PC-3 (cell line): Measurements from ENCODE around the gene HP1BP3. TPM values are rescaled to one million over a fixed set of nuclear protein-coding genes. Genes with fewer than 3 reads are reported as not detected.

Experiments used
- ATAC-seq: fragments of 200-7000 bp; cut with Tn5 transposase; 2 replicates; pipeline ENCODE4 v1.9.1; 2020; ENCODE audit warnings: mild to moderate bottlenecking, moderate library complexity
- BruUV-seq: library from RNA; stranded (reverse); fragments of 400-500 nt; replicated peaks from 2 replicates; lab custom pipeline; 2021; lab: Mats Ljungman, UMichigan
- CTCF ChIA-PET: fragments of 300-600 bp; sonication (Branson Sonifier 250); formaldehyde crosslinking; loops from one replicate; lab custom pipeline; 2022; ENCODE audit warnings: antibody characterized with exemption; lab: Charles Lee
- POLR2A ChIA-PET: fragments of 300-600 bp; sonication (Branson Sonifier 250); formaldehyde crosslinking; loops from one replicate; lab custom pipeline; 2022; ENCODE audit warnings: antibody characterized with exemption; ENCODE audit not compliant: unreplicated experiment; lab: Charles Lee
- DNase-seq: peaks from one replicate; pipeline ENCODE4 v3.0.0-alpha.2; 2015
- H2AFZ ChIP-seq: fragments of 300-600 bp; sonication (generic); 2 replicates; pipeline ENCODE4 v1.6.0; 2016; ENCODE audit warnings: antibody characterized with exemption, low read length
- H3F3A ChIP-seq: fragments of 300-600 bp; sonication (generic); one replicate; pipeline ENCODE4 v1.6.0; 2017; ENCODE audit warnings: antibody characterized with exemption, low read length, control low read depth, mild to moderate bottlenecking; ENCODE audit not compliant: unreplicated experiment
- H3K27ac ChIP-seq: fragments of 300-600 bp; sonication (generic); 2 replicates; pipeline ENCODE4 v1.5.1; 2016; ENCODE audit warnings: mild to moderate bottlenecking, low read length
- H3K27me3 ChIP-seq: fragments of 300-600 bp; sonication (generic); 2 replicates; pipeline ENCODE4 v1.6.1; 2016; ENCODE audit warnings: low read length, mixed read lengths
- H3K36me3 ChIP-seq: fragments of 300-600 bp; sonication (generic); 2 replicates; pipeline ENCODE4 v1.6.1; 2016; ENCODE audit warnings: low read depth, mixed run types, low read length, mixed read lengths
- H3K4me1 ChIP-seq: fragments of 300-600 bp; sonication (generic); 2 replicates; pipeline ENCODE4 v1.5.1; 2016; ENCODE audit warnings: low read length; ENCODE audit not compliant: insufficient read depth
- H3K4me2 ChIP-seq: fragments of 300-600 bp; sonication (generic); 2 replicates; pipeline ENCODE4 v1.6.0; 2016; ENCODE audit warnings: low read length
- H3K4me3 ChIP-seq: fragments of 300-600 bp; sonication (generic); 2 replicates; pipeline ENCODE4 v1.5.1; 2016; ENCODE audit warnings: mild to moderate bottlenecking, low read length, mixed read lengths
- H3K79me2 ChIP-seq: fragments of 300-600 bp; sonication (generic); 2 replicates; pipeline ENCODE4 v1.6.1; 2017; ENCODE audit warnings: low read length, mixed read lengths
- H3K9ac ChIP-seq: fragments of 300-600 bp; sonication (generic); 2 replicates; pipeline ENCODE4 v1.6.0; 2016; ENCODE audit warnings: mild to moderate bottlenecking, low read length
- H3K9me2 ChIP-seq: fragments of 300-600 bp; sonication (generic); replicated peaks from 2 replicates; pipeline ENCODE4 v1.6.1; 2016; ENCODE audit warnings: mixed run types, low read length, mixed read lengths
- H3K9me3 ChIP-seq: fragments of 300-600 bp; sonication (generic); 2 replicates; pipeline ENCODE4 v1.6.1; 2016; ENCODE audit warnings: low read length, mixed read lengths
- H4K20me1 ChIP-seq: fragments of 300-600 bp; sonication (generic); 2 replicates; pipeline ENCODE4 v1.6.1; 2016; ENCODE audit warnings: low read length, mixed read lengths
- EZH2 ChIP-seq: fragments of 300-600 bp; sonication (generic); IDR thresholded peaks from one replicate; pipeline ENCODE4 v1.6.1; 2017; ENCODE audit warnings: antibody characterized with exemption, mild to moderate bottlenecking, low read length; ENCODE audit not compliant: unreplicated experiment
- EZH2phosphoT487 ChIP-seq: fragments of 300-600 bp; sonication (generic); IDR thresholded peaks from 2 replicates; pipeline ENCODE4 v1.6.1; 2018; ENCODE audit warnings: mild to moderate bottlenecking, antibody characterized with exemption, low read length, borderline replicate concordance
- intact Hi-C: fragments of 100-400 bp; cut with micrococcal nuclease; formaldehyde crosslinking; loops from 2 replicates; pipeline ENCODE4 v1.9.0; 2023
- total RNA-seq: library from RNA; depleted of rRNA; stranded (reverse); fragments of >200 nt; gene quantifications from 2 replicates; pipeline ENCODE4 v1.2.3, GENCODE V29; 2014
- TF ChIP-seq, protein P1 (sequence below): fragments of 300-600 bp; sonication (generic); conservative IDR thresholded peaks from 2 replicates; pipeline ENCODE4 v1.5.1; 2017; ENCODE audit warnings: antibody characterized with exemption, low read depth, mild to moderate bottlenecking, low read length

Gene HP1BP3
- total RNA-seq, 1 experiment from 2014 or later, result 243 TPM

DNA sequence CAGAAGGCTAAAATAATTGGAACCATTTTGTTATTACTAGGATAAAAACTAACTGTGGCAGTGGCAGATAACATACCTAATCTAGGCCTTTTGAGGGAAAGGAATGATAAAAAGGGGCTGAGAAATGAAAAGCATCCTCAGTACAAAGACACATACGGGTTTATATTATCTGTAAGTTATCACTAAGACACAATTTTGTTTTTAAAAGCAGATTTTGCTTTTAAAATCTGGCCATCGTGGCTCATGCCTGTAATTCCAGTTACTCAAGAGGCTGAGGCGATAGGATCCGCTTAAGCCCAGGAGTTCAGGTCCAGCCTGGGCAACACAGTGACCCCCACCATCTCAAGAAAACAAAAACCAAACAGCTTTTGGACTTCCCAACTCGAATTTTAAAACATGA is 24.8 kb upstream of the HP1BP3 start:
- 0 out of 2 replicates have a peak, but pooled peaks cover 5% of the 10 kb centered on the region for H3K4me1 ChIP-seq
- H3K9me3 ChIP-seq, result no peaks in the 10 kb centered on the region
- no peaks in the 10 kb centered on the region for H3K9me2 ChIP-seq
- ATAC-seq (no peak), DNase-seq (no peak)
- no peaks in the 10 kb centered on the region for H3F3A ChIP-seq
- ChIA-PET POLR2A (no interaction called here), CTCF (no interaction called here)
- no peak overlapping the region for H3K9ac ChIP-seq
- no TSS peak for BruUV-seq
- no peak overlapping the region for H2AFZ ChIP-seq
- no peak overlapping the region for H3K4me2 ChIP-seq
- no peaks in the 10 kb centered on the region; the same call in 1 of the 2 replicates for H3K36me3 ChIP-seq
- H3K79me2 ChIP-seq, result no peaks in the 10 kb centered on the region
- H3K4me3 ChIP-seq, result no peak overlapping the region
- no peaks in the 10 kb centered on the region for H4K20me1 ChIP-seq
- TF ChIP-seq EZH2phosphoT487, result no peak
- no peak for TF ChIP-seq EZH2
- TF ChIP-seq, protein P1, sequence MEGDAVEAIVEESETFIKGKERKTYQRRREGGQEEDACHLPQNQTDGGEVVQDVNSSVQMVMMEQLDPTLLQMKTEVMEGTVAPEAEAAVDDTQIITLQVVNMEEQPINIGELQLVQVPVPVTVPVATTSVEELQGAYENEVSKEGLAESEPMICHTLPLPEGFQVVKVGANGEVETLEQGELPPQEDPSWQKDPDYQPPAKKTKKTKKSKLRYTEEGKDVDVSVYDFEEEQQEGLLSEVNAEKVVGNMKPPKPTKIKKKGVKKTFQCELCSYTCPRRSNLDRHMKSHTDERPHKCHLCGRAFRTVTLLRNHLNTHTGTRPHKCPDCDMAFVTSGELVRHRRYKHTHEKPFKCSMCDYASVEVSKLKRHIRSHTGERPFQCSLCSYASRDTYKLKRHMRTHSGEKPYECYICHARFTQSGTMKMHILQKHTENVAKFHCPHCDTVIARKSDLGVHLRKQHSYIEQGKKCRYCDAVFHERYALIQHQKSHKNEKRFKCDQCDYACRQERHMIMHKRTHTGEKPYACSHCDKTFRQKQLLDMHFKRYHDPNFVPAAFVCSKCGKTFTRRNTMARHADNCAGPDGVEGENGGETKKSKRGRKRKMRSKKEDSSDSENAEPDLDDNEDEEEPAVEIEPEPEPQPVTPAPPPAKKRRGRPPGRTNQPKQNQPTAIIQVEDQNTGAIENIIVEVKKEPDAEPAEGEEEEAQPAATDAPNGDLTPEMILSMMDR, result no peak
- H3K27me3 ChIP-seq, result no peaks in the 10 kb centered on the region
- intact Hi-C loops, result no loop called here
- no peak overlapping the region for H3K27ac ChIP-seq

GRCh38 chr1:20793236-20793635 is 6.1 kb upstream of the HP1BP3 start:
- CTCF ChIA-PET, result no interaction called here
- Histone ChIP-seq H2AFZ (no peak overlapping the region), H3K36me3 (no peaks in the 10 kb centered on the region), H3K4me3 (no peak overlapping the region), H3K9me3 (no peaks in the 10 kb centered on the region), H3K4me2 (no peak overlapping the region), H3K9me2 (no peaks in the 10 kb centered on the region), H3K27ac (no peak overlapping the region), H3K79me2 (no peaks in the 10 kb centered on the region), H3K9ac (no peak overlapping the region), H3K27me3 (no peaks in the 10 kb centered on the region), H3K4me1 (peaks cover 4% of the 10 kb centered on the region), H4K20me1 (no peaks in the 10 kb centered on the region), H3F3A (peaks cover 2% of the 10 kb centered on the region)
- POLR2A ChIA-PET, result no interaction called here
- TF ChIP-seq EZH2phosphoT487, result no peak
- DNase-seq (no peak), ATAC-seq (no peak)
- intact Hi-C loops, result no loop called here
- no TSS peak for BruUV-seq

DNA sequence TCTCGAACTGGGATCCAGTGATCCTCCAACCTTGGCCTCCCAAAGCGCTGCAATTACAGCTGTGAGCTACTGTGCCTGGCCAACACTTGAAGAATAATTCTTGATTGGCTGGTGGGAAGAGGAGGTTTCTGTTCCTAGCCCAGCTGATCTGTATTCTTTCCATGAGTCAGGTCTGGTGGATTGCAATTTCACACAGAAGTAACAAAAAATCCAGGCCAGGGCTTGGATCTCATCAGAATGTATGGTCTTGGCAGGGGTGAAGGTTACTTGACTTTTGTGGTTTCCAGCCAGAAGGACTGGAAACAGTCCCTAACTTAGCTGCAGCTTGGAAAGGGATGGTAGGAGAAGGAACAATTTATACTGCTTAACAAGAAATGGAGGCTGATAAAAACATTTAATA is 5.1 kb upstream of the HP1BP3 start:
- intact Hi-C loops, result no loop called here
- no peaks in the 10 kb centered on the region for H3K9me3 ChIP-seq
- H3K4me3 ChIP-seq, result no peak overlapping the region
- no peak overlapping the region for H3K4me2 ChIP-seq
- no peak for ATAC-seq
- H3K79me2 ChIP-seq, result no peaks in the 10 kb centered on the region
- H2AFZ ChIP-seq, result no peak overlapping the region
- no peak overlapping the region for H3K9ac ChIP-seq
- no peaks in the 10 kb centered on the region for H3K36me3 ChIP-seq
- no peaks in the 10 kb centered on the region for H3K9me2 ChIP-seq
- H4K20me1 ChIP-seq, result no peaks in the 10 kb centered on the region
- no peak overlapping the region for H3K27ac ChIP-seq
- TF ChIP-seq EZH2 (no peak), EZH2phosphoT487 (no peak)
- TF ChIP-seq, protein P1, result no peak
- peaks cover 10% of the 10 kb centered on the region for H3K4me1 ChIP-seq
- POLR2A ChIA-PET, result no interaction called here
- no TSS peak for BruUV-seq
- peaks cover 3% of the 10 kb centered on the region for H3F3A ChIP-seq
- no peak for DNase-seq
- no peaks in the 10 kb centered on the region for H3K27me3 ChIP-seq
- CTCF ChIA-PET, result no interaction called here
